HG03135 (cell line): ENCODE results near the gene SPDYE3.

Source experiments
- ATAC-seq: cut with Tn5 transposase; IDR thresholded peaks from one replicate; pipeline ENCODE4 v1.9.1; 2021; ENCODE audit warnings: mild to moderate bottlenecking, moderate library complexity; ENCODE audit not compliant: unreplicated experiment

The SPDYE3 gene

DNA sequence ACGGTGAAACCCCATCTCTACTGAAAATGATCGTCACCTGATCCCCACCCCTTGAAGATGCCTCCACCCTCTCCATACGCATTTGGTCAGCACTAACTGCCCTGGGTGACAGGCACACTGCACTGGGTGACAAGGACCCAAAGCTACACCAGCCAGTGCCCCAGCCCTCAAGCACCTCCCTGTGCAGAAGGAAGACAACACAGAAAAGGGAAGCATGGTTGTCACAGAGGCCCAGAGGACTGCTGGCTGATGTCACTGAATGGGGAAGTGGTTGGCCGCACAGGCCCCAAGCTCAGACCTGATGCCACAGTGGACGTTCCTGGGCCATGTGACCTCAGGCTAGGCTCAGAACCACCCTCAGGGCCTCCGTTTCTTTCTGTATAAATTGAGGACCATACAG, 61.6 kb downstream of the SPDYE3 start:
- peak; percentile 62 for ATAC-seq

DNA sequence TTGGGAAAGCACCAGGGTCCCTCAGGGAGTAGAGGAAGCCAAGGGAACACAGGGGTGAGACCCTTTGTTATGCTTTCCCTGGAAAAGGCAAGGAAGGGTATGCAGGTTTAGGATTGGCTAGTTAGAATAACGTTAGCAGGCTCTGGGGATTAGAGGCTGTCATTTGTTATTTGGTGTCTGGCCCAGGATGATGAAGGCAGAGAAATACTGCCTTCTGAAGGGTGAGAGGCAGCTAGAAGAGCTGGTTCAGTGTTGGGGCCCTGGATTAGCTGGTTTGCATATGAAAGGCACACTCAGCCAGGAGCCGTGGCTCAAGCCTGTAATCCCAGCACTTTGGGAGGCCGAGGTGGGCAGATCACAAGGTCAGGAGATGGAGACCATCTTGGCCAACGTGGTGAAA, 62.8 kb downstream of the SPDYE3 start:
- no peak for ATAC-seq

DNA sequence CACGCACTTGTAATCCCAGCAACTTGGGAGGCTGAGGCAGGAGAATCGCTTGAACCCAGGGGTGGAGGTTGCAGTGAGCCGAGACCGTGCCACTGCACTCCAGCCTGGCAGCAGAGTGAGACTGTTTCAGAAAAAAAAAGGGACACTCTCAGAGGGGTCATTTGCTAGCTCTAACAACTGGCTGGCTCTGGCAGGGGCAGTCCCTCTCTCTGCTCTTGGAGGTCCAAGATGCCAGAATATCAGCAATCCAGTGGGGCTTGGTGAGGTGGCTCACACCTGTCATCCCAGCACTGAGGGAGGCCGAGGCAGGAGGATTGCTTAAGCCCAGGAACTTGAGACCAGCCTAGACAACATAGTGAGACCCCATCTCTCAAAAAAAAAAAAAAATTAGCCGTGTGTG, 63.2 kb downstream of the SPDYE3 start:
- ATAC-seq = no peak

DNA sequence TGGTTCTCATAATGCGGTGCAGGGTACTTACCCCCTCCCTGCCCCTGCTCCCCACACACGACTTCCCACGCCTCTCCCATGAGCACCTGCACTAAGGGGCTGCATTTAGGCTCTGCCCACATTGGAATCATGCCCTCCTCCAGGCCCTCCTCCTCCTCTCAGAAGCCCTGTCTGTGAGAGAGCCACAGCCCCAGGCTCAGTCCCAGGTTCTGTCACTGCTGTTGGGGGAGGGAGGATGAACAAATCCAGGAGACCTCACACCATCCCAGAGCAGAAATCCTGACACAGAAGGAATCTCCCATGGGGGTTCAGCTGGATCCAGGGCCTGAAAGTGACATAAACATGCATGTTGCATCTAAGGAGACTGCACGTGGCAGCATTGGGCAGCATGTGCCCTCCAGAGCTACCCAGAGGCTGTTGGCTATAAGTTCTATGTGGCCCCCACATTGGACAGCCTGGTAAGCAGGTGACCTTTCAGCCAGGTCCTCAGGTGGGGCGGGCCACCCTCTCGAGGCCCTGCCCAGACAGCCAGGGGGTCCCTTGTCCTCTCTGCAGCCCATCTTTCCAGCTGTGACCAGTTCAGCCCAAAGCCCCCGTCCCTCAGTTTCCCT, 64.2 kb downstream of the SPDYE3 start:
- ATAC-seq = no peak
